PC-9 (cell line): ENCODE measurements around the gene ABCA4. TPM values are rescaled to one million over a fixed set of nuclear protein-coding genes. Genes with fewer than 3 reads are reported as not detected.

ENCODE experiments used
- BruUV-seq: library from RNA; stranded (reverse); fragments of 400-500 nt; replicated peaks from 2 replicates; lab custom pipeline; 2021; lab: Mats Ljungman, UMichigan
- CTCF ChIA-PET: fragments of 300-600 bp; sonication (Branson Sonifier 250); formaldehyde crosslinking; loops from one replicate; lab custom pipeline; 2022; ENCODE audit warnings: antibody characterized with exemption; lab: Charles Lee
- POLR2A ChIA-PET: fragments of 300-600 bp; sonication (Branson Sonifier 250); formaldehyde crosslinking; loops from one replicate; lab custom pipeline; 2022; ENCODE audit warnings: antibody characterized with exemption; ENCODE audit not compliant: unreplicated experiment; lab: Charles Lee
- DNase-seq, 2 experiments: peaks; one replicate each; pipeline versions ENCODE4 v3.0.0 to v3.0.0-alpha.2; 2015 to 2022; ENCODE audit warnings: mixed read lengths in 1 of 2
- H2AFZ ChIP-seq: fragments of 200-600 bp; sonication (generic); 2 replicates; pipeline ENCODE4 v1.8.1; 2017; ENCODE audit warnings: antibody characterized with exemption
- H3F3A ChIP-seq: fragments of 200-600 bp; sonication (generic); 2 replicates; pipeline ENCODE4 v1.8.1; 2017; ENCODE audit warnings: antibody characterized with exemption, mild to moderate bottlenecking, low read depth; ENCODE audit not compliant: insufficient read depth
- H3K27ac ChIP-seq: fragments of 200-600 bp; sonication (generic); 2 replicates; pipeline ENCODE4 v1.6.1; 2016; ENCODE audit warnings: mixed run types
- H3K27me3 ChIP-seq: fragments of 200-600 bp; sonication (generic); 2 replicates; pipeline ENCODE4 v1.6.1; 2016; ENCODE audit warnings: low read depth, mixed run types; ENCODE audit not compliant: insufficient read depth
- H3K36me3 ChIP-seq: fragments of 200-600 bp; sonication (generic); 2 replicates; pipeline ENCODE4 v1.6.1; 2016; ENCODE audit warnings: low read depth, mixed run types
- H3K4me1 ChIP-seq: fragments of 200-600 bp; sonication (generic); replicated peaks from 2 replicates; pipeline ENCODE4 v1.6.1; 2016; ENCODE audit warnings: mixed run types; ENCODE audit not compliant: insufficient read depth
- H3K4me2 ChIP-seq: fragments of 200-600 bp; sonication (generic); 2 replicates; pipeline ENCODE4 v1.6.1; 2017; ENCODE audit warnings: mixed run types
- H3K4me3 ChIP-seq: fragments of 200-600 bp; sonication (generic); 2 replicates; pipeline ENCODE4 v1.6.1; 2016; ENCODE audit warnings: mixed run types
- H3K79me2 ChIP-seq: fragments of 200-600 bp; sonication (generic); 2 replicates; pipeline ENCODE4 v1.6.1; 2017; ENCODE audit warnings: low read depth, mixed run types
- H3K9me2 ChIP-seq: fragments of 200-600 bp; sonication (generic); 2 replicates; pipeline ENCODE4 v1.8.1; 2017; ENCODE audit warnings: mild to moderate bottlenecking; ENCODE audit not compliant: insufficient read depth
- H3K9me3 ChIP-seq: fragments of 200-600 bp; sonication (generic); 2 replicates; pipeline ENCODE4 v1.8.1; 2016; ENCODE audit warnings: low read depth; ENCODE audit not compliant: insufficient read depth
- H4K20me1 ChIP-seq: fragments of 200-600 bp; sonication (generic); 2 replicates; pipeline ENCODE4 v1.8.1; 2017; ENCODE audit not compliant: insufficient read depth
- EZH2 ChIP-seq: fragments of 200-600 bp; sonication (generic); IDR thresholded peaks from 2 replicates; pipeline ENCODE4 v1.8.0; 2017; ENCODE audit warnings: antibody characterized with exemption, low read depth
- intact Hi-C: fragments of 100-400 bp; cut with micrococcal nuclease; formaldehyde crosslinking; loops from one replicate; pipeline ENCODE4 v1.10.0; 2022; ENCODE audit not compliant: unreplicated experiment
- total RNA-seq: library from RNA; stranded (reverse); gene quantifications from 2 replicates; pipeline ENCODE4 v1.2.3, GENCODE V29; 2021
- TF ChIP-seq, protein P1 (sequence below): fragments of 200-600 bp; sonication (generic); conservative IDR thresholded peaks from 2 replicates; pipeline ENCODE4 v1.6.1; 2017; ENCODE audit warnings: mixed run types, antibody characterized with exemption, mild to moderate bottlenecking, moderate library complexity

ABCA4 gene
- total RNA-seq, 1 experiment from 2014 or later, result 20.8 TPM

DNA sequence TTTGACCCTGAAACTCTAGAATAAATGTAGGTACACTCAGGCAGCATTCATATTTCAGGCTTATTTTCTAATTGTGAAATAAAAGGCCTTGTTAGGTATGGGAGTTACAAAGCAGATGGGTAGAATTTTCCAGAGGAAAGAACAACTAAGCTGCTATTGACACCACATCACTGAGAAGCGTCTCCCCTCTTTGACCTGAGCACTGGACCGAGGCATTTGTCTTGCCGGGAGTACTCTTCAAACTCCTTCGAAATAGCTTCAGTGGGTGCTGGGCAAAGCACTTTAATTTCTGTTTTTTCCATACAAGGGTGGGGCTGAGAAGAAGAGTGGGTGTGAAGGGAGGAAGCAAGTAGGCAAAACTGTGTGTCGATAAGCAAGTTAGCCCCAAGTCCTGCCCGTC is 36.4 kb downstream of the ABCA4 start:
- BruUV-seq, result no TSS peak
- intact Hi-C loops, result no loop called here
- Histone ChIP-seq H3K79me2 (no peaks in the 10 kb centered on the region), H3K4me1 (peaks cover 7% of the 10 kb centered on the region; the same call in 1 of the 2 replicates), H3K9me3 (no peaks in the 10 kb centered on the region), H3K27me3 (no peaks in the 10 kb centered on the region), H4K20me1 (no peaks in the 10 kb centered on the region), H3K27ac (no peak overlapping the region), H3K4me3 (no peak overlapping the region), H3K36me3 (no peaks in the 10 kb centered on the region), H3F3A (peaks cover 4% of the 10 kb centered on the region; the same call in 1 of the 2 replicates), H3K4me2 (no peak overlapping the region), H3K9me2 (no peaks in the 10 kb centered on the region), H2AFZ (no peak overlapping the region)
- POLR2A ChIA-PET, result no interaction called here
- CTCF ChIA-PET, result no interaction called here
- DNase-seq, result no peak
- TF ChIP-seq, protein P1, sequence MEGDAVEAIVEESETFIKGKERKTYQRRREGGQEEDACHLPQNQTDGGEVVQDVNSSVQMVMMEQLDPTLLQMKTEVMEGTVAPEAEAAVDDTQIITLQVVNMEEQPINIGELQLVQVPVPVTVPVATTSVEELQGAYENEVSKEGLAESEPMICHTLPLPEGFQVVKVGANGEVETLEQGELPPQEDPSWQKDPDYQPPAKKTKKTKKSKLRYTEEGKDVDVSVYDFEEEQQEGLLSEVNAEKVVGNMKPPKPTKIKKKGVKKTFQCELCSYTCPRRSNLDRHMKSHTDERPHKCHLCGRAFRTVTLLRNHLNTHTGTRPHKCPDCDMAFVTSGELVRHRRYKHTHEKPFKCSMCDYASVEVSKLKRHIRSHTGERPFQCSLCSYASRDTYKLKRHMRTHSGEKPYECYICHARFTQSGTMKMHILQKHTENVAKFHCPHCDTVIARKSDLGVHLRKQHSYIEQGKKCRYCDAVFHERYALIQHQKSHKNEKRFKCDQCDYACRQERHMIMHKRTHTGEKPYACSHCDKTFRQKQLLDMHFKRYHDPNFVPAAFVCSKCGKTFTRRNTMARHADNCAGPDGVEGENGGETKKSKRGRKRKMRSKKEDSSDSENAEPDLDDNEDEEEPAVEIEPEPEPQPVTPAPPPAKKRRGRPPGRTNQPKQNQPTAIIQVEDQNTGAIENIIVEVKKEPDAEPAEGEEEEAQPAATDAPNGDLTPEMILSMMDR, result no peak
- TF ChIP-seq EZH2, result no peak

DNA sequence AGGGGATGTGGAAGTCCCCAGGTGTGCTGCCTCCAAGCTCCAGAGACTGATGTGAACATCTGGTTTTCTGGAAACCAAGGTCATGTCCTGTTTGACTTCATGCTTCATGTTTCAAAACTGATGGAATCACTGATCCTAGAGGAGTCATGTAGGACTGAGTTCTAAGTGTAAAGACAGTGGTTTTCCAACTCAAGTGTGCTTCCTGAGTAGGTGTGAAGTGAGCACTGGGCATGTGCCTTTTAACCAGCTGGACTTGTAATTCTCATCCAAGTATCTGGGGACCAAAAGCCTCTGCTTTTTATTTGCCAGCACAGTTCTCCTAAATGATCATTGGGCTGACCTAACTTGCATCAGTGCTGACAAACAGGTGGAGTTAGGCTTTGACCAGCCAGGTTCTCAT is 36.9 kb downstream of the ABCA4 start:
- Histone ChIP-seq H3K36me3 (no peaks in the 10 kb centered on the region), H3K79me2 (no peaks in the 10 kb centered on the region), H3K9me3 (no peaks in the 10 kb centered on the region), H3F3A (peaks cover 4% of the 10 kb centered on the region; the same call in 1 of the 2 replicates), H3K9me2 (no peaks in the 10 kb centered on the region), H3K4me2 (no peak overlapping the region), H3K4me1 (peaks cover 7% of the 10 kb centered on the region; the same call in 1 of the 2 replicates), H4K20me1 (no peaks in the 10 kb centered on the region), H3K27ac (no peak overlapping the region), H3K4me3 (no peak overlapping the region), H2AFZ (no peak overlapping the region), H3K27me3 (no peaks in the 10 kb centered on the region)
- no peak for DNase-seq
- intact Hi-C loops, result no loop called here
- ChIA-PET CTCF (no interaction called here), POLR2A (no interaction called here)
- no peak for TF ChIP-seq EZH2
- TF ChIP-seq, protein P1, result no peak
- no TSS peak for BruUV-seq

DNA sequence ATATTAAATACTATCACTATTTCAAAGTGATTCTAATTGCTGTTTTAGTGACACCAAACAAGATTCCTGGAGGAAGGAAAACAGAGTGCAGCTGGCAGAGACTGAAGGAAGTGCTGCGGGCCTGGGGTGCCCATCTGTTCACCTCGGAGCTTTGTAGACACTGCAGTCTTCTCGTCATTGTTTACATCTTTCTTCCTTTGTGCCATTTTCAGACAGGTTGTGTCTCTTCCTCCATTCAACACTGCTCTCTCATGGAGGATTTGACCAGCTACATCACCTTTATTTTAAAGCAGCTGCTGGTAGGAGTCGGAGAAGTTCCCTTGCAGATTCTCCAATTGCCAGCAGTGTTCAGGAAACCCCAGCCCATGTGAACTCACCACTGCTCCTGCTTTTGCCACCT is 37.3 kb downstream of the ABCA4 start:
- H3F3A ChIP-seq, result peaks cover 4% of the 10 kb centered on the region; the same call in 1 of the 2 replicates
- no peaks in the 10 kb centered on the region for H3K9me3 ChIP-seq
- BruUV-seq, result no TSS peak
- no peak for DNase-seq
- H3K4me1 ChIP-seq, result peaks cover 7% of the 10 kb centered on the region; the same call in 1 of the 2 replicates
- CTCF ChIA-PET, result no interaction called here
- H3K27me3 ChIP-seq, result no peaks in the 10 kb centered on the region
- no peaks in the 10 kb centered on the region for H3K9me2 ChIP-seq
- no peak overlapping the region for H3K4me3 ChIP-seq
- H3K4me2 ChIP-seq, result no peak overlapping the region
- no peaks in the 10 kb centered on the region for H3K36me3 ChIP-seq
- TF ChIP-seq, protein P1, result no peak
- no peak for TF ChIP-seq EZH2
- intact Hi-C loops, result no loop called here
- H3K79me2 ChIP-seq, result no peaks in the 10 kb centered on the region
- no peak overlapping the region for H3K27ac ChIP-seq
- no peak overlapping the region for H2AFZ ChIP-seq
- no peaks in the 10 kb centered on the region for H4K20me1 ChIP-seq
- POLR2A ChIA-PET, result no interaction called here
